Ovary (tissue), 3 donors: ENCODE measurements around the gene RGS7.
"Not testable (repeated sequence)": the region's sequence is repeated elsewhere in the genome, so short reads cannot be mapped to it uniquely, and the experiment has no call there.

ENCODE experiments used
- EP300 ChIP-seq: sonication (generic); formaldehyde crosslinking; IDR thresholded peaks from one replicate; pipeline ENCODE4 v1.6.1; 2017; ENCODE audit warnings: antibody characterized with exemption
- TF ChIP-seq, protein P1 (sequence below), 3 donors: fragments of 450-650 bp in 2 of 3; fragments of 200-600 bp in 1 of 3; IDR thresholded peaks; one replicate each; pipeline versions ENCODE4 v1.5.1 to v1.8.0; 2016 to 2022; ENCODE audit warnings: antibody characterized with exemption in 3 of 3, mild to moderate bottlenecking in 1 of 3
- donor health status: DM: no; HTN: no; CAD: no.

DNA sequence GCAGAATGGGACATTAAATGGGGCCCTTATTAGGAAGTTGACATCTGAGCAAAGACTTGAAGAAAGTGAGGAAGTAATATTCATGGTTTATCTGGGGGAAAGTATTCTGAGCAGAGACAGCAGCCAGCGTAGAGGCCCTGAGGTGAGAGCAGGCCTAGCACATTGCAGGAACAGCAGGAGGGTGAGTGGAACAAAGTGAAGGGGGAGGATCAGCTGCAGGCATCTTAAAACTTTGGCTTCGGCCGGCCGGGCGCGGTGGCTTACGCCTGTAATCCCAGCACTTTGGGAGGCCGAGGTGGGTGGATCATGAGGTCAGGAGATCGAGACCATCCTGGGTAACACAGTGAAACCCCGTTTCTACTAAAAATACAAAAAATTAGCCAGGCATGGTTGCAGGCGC, 55.0 kb downstream of the RGS7 start:
- TF ChIP-seq, protein P1, sequence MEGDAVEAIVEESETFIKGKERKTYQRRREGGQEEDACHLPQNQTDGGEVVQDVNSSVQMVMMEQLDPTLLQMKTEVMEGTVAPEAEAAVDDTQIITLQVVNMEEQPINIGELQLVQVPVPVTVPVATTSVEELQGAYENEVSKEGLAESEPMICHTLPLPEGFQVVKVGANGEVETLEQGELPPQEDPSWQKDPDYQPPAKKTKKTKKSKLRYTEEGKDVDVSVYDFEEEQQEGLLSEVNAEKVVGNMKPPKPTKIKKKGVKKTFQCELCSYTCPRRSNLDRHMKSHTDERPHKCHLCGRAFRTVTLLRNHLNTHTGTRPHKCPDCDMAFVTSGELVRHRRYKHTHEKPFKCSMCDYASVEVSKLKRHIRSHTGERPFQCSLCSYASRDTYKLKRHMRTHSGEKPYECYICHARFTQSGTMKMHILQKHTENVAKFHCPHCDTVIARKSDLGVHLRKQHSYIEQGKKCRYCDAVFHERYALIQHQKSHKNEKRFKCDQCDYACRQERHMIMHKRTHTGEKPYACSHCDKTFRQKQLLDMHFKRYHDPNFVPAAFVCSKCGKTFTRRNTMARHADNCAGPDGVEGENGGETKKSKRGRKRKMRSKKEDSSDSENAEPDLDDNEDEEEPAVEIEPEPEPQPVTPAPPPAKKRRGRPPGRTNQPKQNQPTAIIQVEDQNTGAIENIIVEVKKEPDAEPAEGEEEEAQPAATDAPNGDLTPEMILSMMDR (IDR thresholded peaks at IDR 0.05) = not testable (repeated sequence)
- not testable (repeated sequence) for TF ChIP-seq EP300
